ENCODE data around the gene TRPM3. TPM values are rescaled to one million over a fixed set of nuclear protein-coding genes. Genes with fewer than 3 reads are reported as not detected.

The TRPM3 gene
- total RNA-seq, 2 experiments from 2014 or later, result not detected

DNA sequence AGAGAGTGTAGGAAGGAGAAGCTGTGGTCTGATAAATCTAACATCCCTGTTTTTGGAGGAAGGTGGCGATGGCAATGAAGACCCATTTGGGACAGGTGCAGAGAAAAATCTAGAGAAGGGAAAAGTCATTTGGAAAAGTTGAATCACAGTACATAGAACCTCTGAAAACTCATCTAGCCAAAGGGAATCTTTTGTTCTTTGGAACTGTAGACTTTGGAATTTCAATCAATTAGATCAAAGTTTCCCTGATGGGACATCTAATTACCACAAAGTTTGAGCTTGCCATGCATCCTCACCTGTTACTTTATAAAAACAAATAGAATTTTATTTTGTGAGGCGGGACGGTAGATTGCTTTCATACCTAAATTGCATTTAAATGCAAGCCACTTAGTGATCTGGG is 294.9 kb downstream of the TRPM3 start:
- CTCF ChIA-PET, result no interaction called here
- H3K4me3 Mint-ChIP-seq, result no peak overlapping the region
- no peak for ATAC-seq
- H3K4me1 Mint-ChIP-seq, result no peaks in the 10 kb centered on the region
- no peaks in the 10 kb centered on the region for H3K9me3 Mint-ChIP-seq (ENCODE audit: low read depth)
- peaks cover 2% of the 10 kb centered on the region for H3K27me3 Mint-ChIP-seq
- no peak overlapping the region for H3K27ac Mint-ChIP-seq
- DNase-seq, result no peak
- no peaks in the 10 kb centered on the region for H3K36me3 Mint-ChIP-seq

DNA sequence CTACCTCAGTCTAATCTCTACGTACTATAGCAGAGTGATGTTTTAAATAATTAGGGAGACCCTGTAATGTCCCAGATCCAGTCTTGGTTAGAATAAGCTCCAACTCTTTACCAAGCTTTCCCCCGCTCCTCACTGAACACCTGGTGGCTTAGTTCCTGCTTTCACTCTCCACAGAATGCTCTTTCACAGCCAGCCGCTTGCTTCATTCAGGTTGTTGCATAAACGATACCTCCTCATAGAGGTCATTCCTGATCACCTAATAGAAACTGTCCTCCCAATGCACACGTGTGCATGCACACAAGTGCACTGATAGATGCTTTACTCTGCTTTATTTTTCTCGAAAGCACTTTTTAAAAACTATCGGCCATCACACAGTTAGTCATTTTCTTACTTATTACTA is 298.1 kb downstream of the TRPM3 start:
- ATAC-seq (no peak), DNase-seq (no peak)
- CTCF ChIA-PET, result no interaction called here
- H3K9me3 Mint-ChIP-seq (ENCODE audit: low read depth), result no peaks in the 10 kb centered on the region
- no peaks in the 10 kb centered on the region for H3K36me3 Mint-ChIP-seq
- no peaks in the 10 kb centered on the region for H3K4me1 Mint-ChIP-seq
- no peak overlapping the region for H3K4me3 Mint-ChIP-seq
- H3K27ac Mint-ChIP-seq, result no peak overlapping the region
- peaks cover 2% of the 10 kb centered on the region for H3K27me3 Mint-ChIP-seq

GRCh38 chr9:70817311-70817710 is 304.1 kb downstream of the TRPM3 start:
- H3K27me3 Mint-ChIP-seq, result peaks cover 8% of the 10 kb centered on the region
- no peak overlapping the region for H3K4me3 Mint-ChIP-seq
- no peak overlapping the region for H3K27ac Mint-ChIP-seq
- ATAC-seq, result no peak
- H3K9me3 Mint-ChIP-seq (ENCODE audit: low read depth), result no peaks in the 10 kb centered on the region
- H3K4me1 Mint-ChIP-seq, result no peaks in the 10 kb centered on the region
- DNase-seq, result no peak
- no peaks in the 10 kb centered on the region for H3K36me3 Mint-ChIP-seq
- CTCF ChIA-PET, result no interaction called here

- Mint-ChIP-seq H3K36me3 (no peaks in the 10 kb centered on the region), H3K9me3 (ENCODE audit: low read depth) (no peaks in the 10 kb centered on the region), H3K27ac (no peak overlapping the region), H3K4me3 (no peak overlapping the region), H3K27me3 (peaks cover 8% of the 10 kb centered on the region), H3K4me1 (no peaks in the 10 kb centered on the region)
- CTCF ChIA-PET, result no interaction called here
- DNase-seq, result no peak
- no peak for ATAC-seq
Measured at GRCh38 chr9:70816891-70817290, 304.5 kb downstream of the TRPM3 start.

GRCh38 chr9:70816316-70816715 is 305.1 kb downstream of the TRPM3 start:
- H3K27ac Mint-ChIP-seq, result no peak overlapping the region
- H3K4me1 Mint-ChIP-seq, result no peaks in the 10 kb centered on the region
- H3K27me3 Mint-ChIP-seq, result peaks cover 8% of the 10 kb centered on the region
- CTCF ChIA-PET, result no interaction called here
- no peaks in the 10 kb centered on the region for H3K9me3 Mint-ChIP-seq (ENCODE audit: low read depth)
- H3K36me3 Mint-ChIP-seq, result no peaks in the 10 kb centered on the region
- ATAC-seq (no peak), DNase-seq (no peak)
- no peak overlapping the region for H3K4me3 Mint-ChIP-seq

DNA sequence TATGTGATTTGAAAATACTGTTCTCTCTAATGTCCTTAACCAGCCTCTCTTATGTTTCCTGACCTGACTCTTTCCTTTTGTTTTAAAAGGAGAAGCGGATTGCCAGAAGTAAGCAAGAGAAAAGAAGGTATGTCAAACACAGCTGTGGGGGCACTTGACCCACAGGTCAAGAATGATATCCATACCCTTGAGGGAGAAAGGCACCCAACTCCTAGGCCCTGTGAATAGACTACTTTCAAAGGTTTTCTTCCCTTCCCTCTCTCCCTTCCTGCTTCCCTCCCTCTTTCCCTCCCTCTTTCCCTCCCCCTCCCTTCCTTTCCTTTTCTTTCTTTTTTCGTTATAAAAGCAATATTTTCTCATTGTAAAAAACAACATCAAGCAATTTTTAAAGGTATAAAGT is 306.8 kb downstream of the TRPM3 start:
- Mint-ChIP-seq H3K36me3 (no peaks in the 10 kb centered on the region), H3K27me3 (peaks cover 8% of the 10 kb centered on the region), H3K4me3 (no peak overlapping the region), H3K27ac (no peak overlapping the region), H3K9me3 (ENCODE audit: low read depth) (no peaks in the 10 kb centered on the region), H3K4me1 (no peaks in the 10 kb centered on the region)
- CTCF ChIA-PET, result no interaction called here
- no peak for ATAC-seq
- no peak for DNase-seq

GRCh38 chr9:70813141-70813540 is 308.3 kb downstream of the TRPM3 start:
- ATAC-seq, result no peak
- DNase-seq, result no peak
- no peak overlapping the region for H3K27ac Mint-ChIP-seq
- H3K4me3 Mint-ChIP-seq, result no peak overlapping the region
- H3K9me3 Mint-ChIP-seq (ENCODE audit: low read depth), result no peaks in the 10 kb centered on the region
- no peaks in the 10 kb centered on the region for H3K36me3 Mint-ChIP-seq
- H3K27me3 Mint-ChIP-seq, result peaks cover 8% of the 10 kb centered on the region
- no peaks in the 10 kb centered on the region for H3K4me1 Mint-ChIP-seq
- CTCF ChIA-PET, result interaction anchor here (1.3 kb wide), 1 partner anchor 173 kb away, joined by 3 read pairs; no protein-coding TSS in a partner anchor

- DNase-seq (no peak), ATAC-seq (no peak)
- CTCF ChIA-PET, result interaction anchor here (1.3 kb wide), 1 partner anchor 171 kb away, joined by 3 read pairs; no protein-coding TSS in a partner anchor
- Mint-ChIP-seq H3K27ac (no peak overlapping the region), H3K36me3 (no peaks in the 10 kb centered on the region), H3K4me1 (no peaks in the 10 kb centered on the region), H3K4me3 (no peak overlapping the region), H3K9me3 (ENCODE audit: low read depth) (no peaks in the 10 kb centered on the region), H3K27me3 (peaks cover 12% of the 10 kb centered on the region)
Measured at GRCh38 chr9:70811638-70812037, 309.8 kb downstream of the TRPM3 start.

DNA sequence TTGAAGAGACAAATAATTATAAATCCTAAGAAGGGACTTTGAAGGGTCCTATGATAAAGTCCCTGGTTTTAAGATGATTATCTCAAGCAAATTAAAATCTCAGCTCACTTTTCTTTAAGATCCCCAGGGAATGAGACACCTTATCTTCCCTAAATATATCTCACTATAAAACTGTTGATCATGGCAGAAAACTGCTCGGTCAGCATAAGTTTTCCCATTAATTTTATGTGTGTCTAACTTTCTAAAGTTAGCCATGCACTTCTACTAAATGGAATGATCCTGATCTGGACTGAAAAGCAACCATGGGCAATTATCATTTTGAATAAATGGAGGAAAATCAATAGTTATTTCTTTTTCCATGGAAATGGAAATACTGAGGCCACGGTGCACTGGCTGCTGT is 314.5 kb downstream of the TRPM3 start:
- H3K4me3 Mint-ChIP-seq, result no peak overlapping the region
- DNase-seq, result no peak
- CTCF ChIA-PET, result no interaction called here
- no peak for ATAC-seq
- H3K36me3 Mint-ChIP-seq, result no peaks in the 10 kb centered on the region
- no peaks in the 10 kb centered on the region for H3K4me1 Mint-ChIP-seq
- no peak overlapping the region for H3K27ac Mint-ChIP-seq
- H3K27me3 Mint-ChIP-seq, result peaks cover 3% of the 10 kb centered on the region
- H3K9me3 Mint-ChIP-seq (ENCODE audit: low read depth), result no peaks in the 10 kb centered on the region

DNA sequence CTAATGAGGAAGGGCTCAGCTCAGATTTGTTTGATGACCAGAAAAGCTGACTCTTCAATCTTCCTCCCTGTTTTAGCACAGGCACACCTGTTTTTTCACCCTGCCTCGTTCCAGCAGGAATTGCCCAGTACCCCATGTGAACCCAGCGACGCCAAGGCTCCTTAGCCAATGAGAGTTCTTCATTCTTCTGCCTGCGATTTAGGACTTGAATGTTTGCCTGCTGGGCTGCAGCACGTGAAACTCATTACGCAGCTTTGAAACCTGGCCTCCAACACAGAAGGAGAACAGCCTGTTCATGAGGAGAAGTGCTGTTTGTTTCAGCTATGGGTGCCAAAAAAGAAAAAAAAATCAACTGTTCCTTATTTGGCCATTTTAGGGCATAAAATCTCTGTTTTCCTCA is 315.5 kb downstream of the TRPM3 start:
- DNase-seq, result no peak
- no peak for ATAC-seq
- Mint-ChIP-seq H3K27ac (no peak overlapping the region), H3K27me3 (peaks cover 3% of the 10 kb centered on the region), H3K4me1 (no peaks in the 10 kb centered on the region), H3K4me3 (no peak overlapping the region), H3K9me3 (ENCODE audit: low read depth) (no peaks in the 10 kb centered on the region), H3K36me3 (no peaks in the 10 kb centered on the region)
- CTCF ChIA-PET, result no interaction called here

DNA sequence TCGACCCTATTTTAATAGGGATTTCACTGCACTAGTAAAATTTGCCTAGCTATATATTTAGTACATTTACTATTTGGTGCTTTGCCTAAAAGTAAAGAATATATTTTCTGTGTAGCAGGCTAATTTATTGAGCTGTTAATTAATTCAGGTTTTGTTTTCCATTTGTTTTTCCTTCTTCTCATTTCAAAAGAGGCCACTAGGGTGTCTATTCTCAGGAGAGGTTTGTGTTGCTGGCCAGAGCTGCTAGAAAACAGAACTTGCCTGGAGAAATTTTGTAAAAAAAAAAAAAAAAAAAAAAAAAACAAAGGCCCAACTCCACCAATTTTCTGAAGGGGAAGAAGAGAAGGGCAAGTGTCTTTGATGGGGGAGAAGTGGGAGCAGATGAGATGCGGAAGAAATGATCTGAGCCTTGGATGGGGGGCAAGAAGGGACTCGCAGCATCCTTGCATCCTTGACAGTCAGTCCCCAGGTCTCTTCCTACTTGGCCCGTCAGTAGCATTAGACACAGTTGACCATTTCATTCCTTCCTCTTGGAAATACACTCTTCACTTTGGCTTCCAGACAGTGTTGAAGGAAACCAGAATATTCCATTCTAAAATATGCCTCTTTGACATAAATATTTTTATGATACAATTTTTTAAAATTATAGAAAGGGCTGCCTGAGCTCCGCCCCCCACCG is 318.5 kb downstream of the TRPM3 start:
- H3K27me3 Mint-ChIP-seq, result peaks cover 3% of the 10 kb centered on the region
- DNase-seq (no peak), ATAC-seq (no peak)
- no peaks in the 10 kb centered on the region for H3K4me1 Mint-ChIP-seq
- H3K27ac Mint-ChIP-seq, result no peak overlapping the region
- no peaks in the 10 kb centered on the region for H3K36me3 Mint-ChIP-seq
- no peaks in the 10 kb centered on the region for H3K9me3 Mint-ChIP-seq (ENCODE audit: low read depth)
- no peak overlapping the region for H3K4me3 Mint-ChIP-seq
- CTCF ChIA-PET, result no interaction called here

DNA sequence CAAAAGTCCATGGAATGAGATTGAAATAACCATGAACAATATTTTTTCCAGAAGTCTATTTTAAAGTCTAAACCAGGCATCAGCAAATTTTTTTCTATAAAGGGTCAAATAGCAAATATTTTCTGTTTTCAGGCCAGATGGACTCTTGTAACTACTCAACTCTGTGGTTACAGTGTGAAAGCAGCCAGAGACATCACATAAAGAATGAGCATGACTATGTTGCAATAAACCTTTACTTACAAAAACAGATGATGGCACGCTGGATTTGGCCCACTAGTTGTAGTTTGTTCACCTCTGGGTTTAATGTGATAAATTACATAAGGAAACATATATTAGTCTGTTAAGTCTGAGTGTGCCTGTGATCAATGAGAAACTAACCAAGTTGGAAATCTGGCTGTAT is 319.2 kb downstream of the TRPM3 start:
- H3K4me3 Mint-ChIP-seq, result no peak overlapping the region
- CTCF ChIA-PET, result no interaction called here
- no peaks in the 10 kb centered on the region for H3K27me3 Mint-ChIP-seq
- no peaks in the 10 kb centered on the region for H3K36me3 Mint-ChIP-seq
- no peaks in the 10 kb centered on the region for H3K9me3 Mint-ChIP-seq (ENCODE audit: low read depth)
- no peaks in the 10 kb centered on the region for H3K4me1 Mint-ChIP-seq
- ATAC-seq (no peak), DNase-seq (no peak)
- no peak overlapping the region for H3K27ac Mint-ChIP-seq

DNA sequence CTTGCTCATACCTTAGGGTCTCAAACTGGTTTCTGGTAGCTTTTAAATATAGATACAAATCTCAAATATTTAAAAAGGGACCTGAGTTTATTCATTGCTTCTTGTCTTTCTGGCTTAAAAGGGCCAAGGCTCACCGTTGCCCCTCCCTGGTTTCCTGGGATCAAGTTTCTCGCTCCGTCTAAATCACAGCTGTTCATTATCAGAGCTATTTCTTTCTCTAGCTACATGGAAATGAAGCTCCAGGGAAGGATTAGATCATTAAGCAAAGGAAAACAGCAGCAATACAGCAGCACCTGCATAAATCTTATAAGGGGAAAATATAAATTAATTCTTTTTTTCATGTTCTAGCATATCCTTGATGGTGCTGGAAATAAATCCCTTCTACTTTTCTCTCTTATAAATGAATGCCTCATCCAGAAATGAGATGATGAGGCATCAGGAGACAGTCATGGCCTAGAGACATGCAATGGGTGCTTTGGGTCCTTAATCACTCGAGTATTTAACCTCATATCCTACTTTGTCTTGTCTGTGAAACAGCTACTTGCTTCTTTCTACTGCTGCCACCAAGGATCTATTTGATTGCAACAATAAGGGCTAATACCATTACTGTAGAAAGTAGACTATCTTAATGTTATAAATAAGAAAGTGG is 320.1 kb downstream of the TRPM3 start:
- ATAC-seq (no peak), DNase-seq (no peak)
- no peaks in the 10 kb centered on the region for H3K27me3 Mint-ChIP-seq
- H3K9me3 Mint-ChIP-seq (ENCODE audit: low read depth), result no peaks in the 10 kb centered on the region
- no peaks in the 10 kb centered on the region for H3K4me1 Mint-ChIP-seq
- H3K36me3 Mint-ChIP-seq, result no peaks in the 10 kb centered on the region
- H3K27ac Mint-ChIP-seq, result no peak overlapping the region
- H3K4me3 Mint-ChIP-seq, result no peak overlapping the region
- CTCF ChIA-PET, result interaction anchor here (0.5 kb wide), 1 partner anchor 114 kb away, joined by 3 read pairs; no protein-coding TSS in a partner anchor

DNA sequence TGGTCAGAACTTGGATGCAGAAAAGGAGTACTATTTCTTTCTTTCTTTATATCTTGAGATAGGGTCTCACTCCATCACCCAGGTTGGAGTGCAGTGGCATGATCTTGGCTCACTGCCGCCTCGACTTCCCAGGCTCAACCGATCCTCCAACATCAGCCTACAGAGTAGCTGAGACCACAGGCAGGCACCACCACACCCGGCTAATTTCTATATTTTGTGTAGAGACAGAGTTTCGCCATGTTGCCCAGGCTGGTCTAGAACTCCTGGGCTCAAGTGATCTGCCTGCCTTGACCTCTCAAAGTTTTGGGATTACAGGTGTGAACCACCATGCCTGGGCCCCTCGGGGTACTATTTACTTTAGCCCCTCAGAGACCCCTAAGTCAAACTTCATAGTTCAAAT is 323.4 kb downstream of the TRPM3 start:
- ATAC-seq (no peak), DNase-seq (no peak)
- Mint-ChIP-seq H3K4me3 (no peak overlapping the region), H3K36me3 (no peaks in the 10 kb centered on the region), H3K9me3 (ENCODE audit: low read depth) (no peaks in the 10 kb centered on the region), H3K27ac (no peak overlapping the region), H3K27me3 (no peaks in the 10 kb centered on the region), H3K4me1 (no peaks in the 10 kb centered on the region)
- CTCF ChIA-PET, result no interaction called here

Data from activated CD8-positive, alpha-beta memory T cell treated with anti-CD3 and anti-CD28 coated beads, Interleukin-2, amount 10 ng/mL, durations not matched to agents 7 days and 5 days (primary cell).